HEK293 (cell line): ENCODE data around the gene RAD51C.

Experiments used
- EGR2 ChIP-seq: fragments of 450-650 bp; formaldehyde crosslinking; IDR thresholded peaks from 2 replicates; pipeline ENCODE4 v1.5.1; 2016; ENCODE audit warnings: low read depth, missing biosample characterization, missing genetic modification characterization
- HOXA7 ChIP-seq: sonication (generic); formaldehyde crosslinking; IDR thresholded peaks from 2 replicates; pipeline ENCODE4 v1.8.1; 2022; ENCODE audit warnings: missing genetic modification reagents, borderline replicate concordance
- INSM2 ChIP-seq: fragments of 450-650 bp; formaldehyde crosslinking; IDR thresholded peaks from 2 replicates; pipeline ENCODE4 v1.5.1; 2016; ENCODE audit warnings: missing biosample characterization, missing genetic modification characterization
- KLF1 ChIP-seq: fragments of 450-650 bp; formaldehyde crosslinking; IDR thresholded peaks from 2 replicates; pipeline ENCODE4 v1.5.1; 2016; ENCODE audit warnings: missing biosample characterization, missing genetic modification characterization
- KLF16 ChIP-seq: fragments of 450-650 bp; formaldehyde crosslinking; IDR thresholded peaks from 2 replicates; pipeline ENCODE4 v1.5.1; 2017; ENCODE audit warnings: missing biosample characterization, missing genetic modification characterization
- KLF17 ChIP-seq: fragments of 450-650 bp; formaldehyde crosslinking; IDR thresholded peaks from 2 replicates; pipeline ENCODE4 v1.5.1; 2016; ENCODE audit warnings: missing biosample characterization, missing genetic modification characterization
- OVOL3 ChIP-seq: fragments of 450-650 bp; formaldehyde crosslinking; IDR thresholded peaks from 2 replicates; pipeline ENCODE4 v1.5.1; 2016; ENCODE audit warnings: missing biosample characterization, missing genetic modification characterization
- PATZ1 ChIP-seq: fragments of 450-650 bp; formaldehyde crosslinking; IDR thresholded peaks from 2 replicates; pipeline ENCODE4 v1.5.1; 2016; ENCODE audit warnings: missing biosample characterization, missing genetic modification characterization
- REST ChIP-seq: fragments of 450-650 bp; formaldehyde crosslinking; IDR thresholded peaks from 2 replicates; pipeline ENCODE4 v1.5.1; 2016; ENCODE audit warnings: missing biosample characterization, missing genetic modification characterization
- WT1 ChIP-seq: fragments of 450-650 bp; formaldehyde crosslinking; IDR thresholded peaks from 2 replicates; pipeline ENCODE4 v1.5.1; 2016; ENCODE audit warnings: missing biosample characterization, missing genetic modification characterization
- ZNF211 ChIP-seq: fragments of 450-650 bp; formaldehyde crosslinking; IDR thresholded peaks from 2 replicates; pipeline ENCODE4 v1.5.1; 2016; ENCODE audit warnings: low read depth, missing biosample characterization, missing genetic modification characterization
- ZNF302 ChIP-seq: fragments of 450-650 bp; formaldehyde crosslinking; IDR thresholded peaks from 2 replicates; pipeline ENCODE4 v1.5.1; 2016; ENCODE audit warnings: missing biosample characterization, missing genetic modification characterization, low read depth
- ZNF324 ChIP-seq: fragments of 450-650 bp; formaldehyde crosslinking; IDR thresholded peaks from 2 replicates; pipeline ENCODE4 v1.5.1; 2016; ENCODE audit warnings: missing biosample characterization, missing genetic modification characterization
- ZNF335 ChIP-seq: fragments of 450-650 bp; formaldehyde crosslinking; conservative IDR thresholded peaks from 2 replicates; pipeline ENCODE4 v1.5.1; 2016; ENCODE audit warnings: missing biosample characterization, missing genetic modification characterization
- ZNF391 ChIP-seq: fragments of 450-650 bp; formaldehyde crosslinking; IDR thresholded peaks from 2 replicates; pipeline ENCODE4 v1.5.1; 2016; ENCODE audit warnings: low read depth, missing biosample characterization, missing genetic modification characterization, borderline replicate concordance
- ZNF48 ChIP-seq: fragments of 450-650 bp; formaldehyde crosslinking; IDR thresholded peaks from 2 replicates; pipeline ENCODE4 v1.5.1; 2016; ENCODE audit warnings: missing biosample characterization, missing genetic modification characterization
- ZNF501 ChIP-seq: fragments of 450-650 bp; formaldehyde crosslinking; IDR thresholded peaks from 2 replicates; pipeline ENCODE4 v1.5.1; 2016; ENCODE audit warnings: missing biosample characterization, missing genetic modification characterization
- ZNF549 ChIP-seq: fragments of 450-650 bp; IDR thresholded peaks from 2 replicates; pipeline ENCODE4 v1.5.1; 2018; ENCODE audit warnings: missing biosample characterization, missing genetic modification characterization, mild to moderate bottlenecking, inconsistent platforms, moderate library complexity
- ZNF555 ChIP-seq: fragments of 450-650 bp; formaldehyde crosslinking; conservative IDR thresholded peaks from 2 replicates; pipeline ENCODE4 v1.5.1; 2017; ENCODE audit warnings: missing biosample characterization, mild to moderate bottlenecking, missing genetic modification characterization, inconsistent platforms
- ZNF600 ChIP-seq: fragments of 450-650 bp; formaldehyde crosslinking; IDR thresholded peaks from 2 replicates; pipeline ENCODE4 v1.5.1; 2016; ENCODE audit warnings: missing biosample characterization, missing genetic modification characterization
- ZNF610 ChIP-seq: fragments of 450-650 bp; formaldehyde crosslinking; IDR thresholded peaks from 2 replicates; pipeline ENCODE4 v1.5.1; 2016; ENCODE audit warnings: missing biosample characterization, missing genetic modification characterization, borderline replicate concordance
- ZNF654 ChIP-seq: fragments of 450-650 bp; formaldehyde crosslinking; IDR thresholded peaks from 2 replicates; pipeline ENCODE4 v1.5.1; 2016; ENCODE audit warnings: low read depth, missing biosample characterization, missing genetic modification characterization
- ZNF707 ChIP-seq: fragments of 450-650 bp; formaldehyde crosslinking; IDR thresholded peaks from 2 replicates; pipeline ENCODE4 v1.5.1; 2016; ENCODE audit warnings: missing biosample characterization, missing genetic modification characterization
- ZNF76 ChIP-seq: fragments of 450-650 bp; formaldehyde crosslinking; IDR thresholded peaks from 2 replicates; pipeline ENCODE4; 2016; ENCODE audit warnings: low read depth, missing biosample characterization, missing genetic modification characterization, borderline replicate concordance
- ZNF776 ChIP-seq: fragments of 450-650 bp; formaldehyde crosslinking; IDR thresholded peaks from 2 replicates; pipeline ENCODE4 v1.5.0; 2017; ENCODE audit warnings: missing biosample characterization, missing genetic modification characterization, borderline replicate concordance
- ZNF837 ChIP-seq: fragments of 450-650 bp; formaldehyde crosslinking; IDR thresholded peaks from 2 replicates; pipeline ENCODE4 v1.5.1; 2016; ENCODE audit warnings: missing biosample characterization, missing genetic modification characterization
- ZSCAN5A ChIP-seq: fragments of 450-650 bp; formaldehyde crosslinking; IDR thresholded peaks from 2 replicates; pipeline ENCODE4 v1.5.1; 2016; ENCODE audit warnings: missing biosample characterization, missing genetic modification characterization
- TF ChIP-seq, protein P1 (sequence below): fragments of 450-650 bp; formaldehyde crosslinking; IDR thresholded peaks from 2 replicates; pipeline ENCODE4 v1.5.1; 2017; ENCODE audit warnings: missing biosample characterization, mild to moderate bottlenecking, missing genetic modification characterization, moderate library complexity

Gene RAD51C

DNA sequence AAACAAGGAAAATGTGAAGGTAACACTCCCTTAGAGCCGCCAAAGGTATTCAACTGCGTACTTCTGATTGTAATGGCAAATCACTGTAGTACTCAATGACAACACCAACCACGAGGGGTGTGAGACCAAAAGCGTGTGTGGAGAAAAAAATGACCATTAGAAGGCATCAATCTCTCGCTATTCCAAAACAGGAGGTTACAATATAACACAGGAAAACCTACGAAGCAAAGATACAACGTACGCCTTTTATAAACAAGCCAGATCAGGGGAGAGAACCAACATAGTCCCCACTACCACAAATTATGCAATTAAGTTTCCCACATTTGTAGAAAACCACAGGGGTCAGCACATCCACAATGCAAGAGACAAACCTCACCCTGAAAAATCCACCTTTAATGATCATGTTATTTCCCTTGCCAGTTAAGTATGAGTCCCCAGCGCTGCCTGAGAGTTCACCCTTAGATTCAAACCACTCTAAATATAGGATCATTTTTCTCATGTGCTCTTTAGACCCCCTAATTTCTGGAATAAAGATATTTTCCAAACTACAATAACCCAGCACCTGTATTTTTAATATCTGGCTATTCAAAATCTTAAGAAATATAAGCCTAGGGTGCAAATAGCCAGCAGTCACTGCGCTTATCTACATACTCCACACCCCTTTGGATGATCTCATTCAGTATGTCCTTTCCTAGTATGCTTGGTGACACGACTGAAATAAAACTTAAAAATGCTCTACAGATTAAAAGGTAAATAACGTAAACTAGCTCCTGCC lies 13.0 kb upstream of the RAD51C start (continued):
- TF ChIP-seq ZNF76 (tag by site-specific recombination), result peak; percentile 78
- TF ChIP-seq, protein P1, sequence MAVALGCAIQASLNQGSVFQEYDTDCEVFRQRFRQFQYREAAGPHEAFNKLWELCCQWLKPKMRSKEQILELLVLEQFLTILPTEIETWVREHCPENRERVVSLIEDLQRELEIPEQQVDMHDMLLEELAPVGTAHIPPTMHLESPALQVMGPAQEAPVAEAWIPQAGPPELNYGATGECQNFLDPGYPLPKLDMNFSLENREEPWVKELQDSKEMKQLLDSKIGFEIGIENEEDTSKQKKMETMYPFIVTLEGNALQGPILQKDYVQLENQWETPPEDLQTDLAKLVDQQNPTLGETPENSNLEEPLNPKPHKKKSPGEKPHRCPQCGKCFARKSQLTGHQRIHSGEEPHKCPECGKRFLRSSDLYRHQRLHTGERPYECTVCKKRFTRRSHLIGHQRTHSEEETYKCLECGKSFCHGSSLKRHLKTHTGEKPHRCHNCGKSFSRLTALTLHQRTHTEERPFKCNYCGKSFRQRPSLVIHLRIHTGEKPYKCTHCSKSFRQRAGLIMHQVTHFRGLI, result peak; percentile 35; the same call in 1 of the 2 replicates
- no peak for TF ChIP-seq ZNF549 (tag by site-specific recombination)
- no peak for TF ChIP-seq ZSCAN5A (tag by site-specific recombination)
- 0 out of 2 replicates have a peak, but pooled peaks have one; percentile 50 for TF ChIP-seq ZNF391 (tag by site-specific recombination)
- no peak for TF ChIP-seq ZNF211
- TF ChIP-seq HOXA7, result no peak
- TF ChIP-seq OVOL3 (tag by site-specific recombination), result no peak
- no peak for TF ChIP-seq ZNF707 (tag by site-specific recombination)
- TF ChIP-seq KLF16 (tag by site-specific recombination), result peak; percentile 91
- TF ChIP-seq REST (tag by site-specific recombination), result peak; percentile 57; the same call in 1 of the 2 replicates
- TF ChIP-seq ZNF776 (tag by site-specific recombination), result peak; percentile 23; the same call in 1 of the 2 replicates
- TF ChIP-seq INSM2 (tag by site-specific recombination), result peak; percentile 73; the same call in 1 of the 2 replicates
- TF ChIP-seq ZNF501, result 0 out of 2 replicates have a peak, but pooled peaks have one; percentile 63
- peak; percentile 85; the same call in 1 of the 2 replicates for TF ChIP-seq ZNF610 (tag by site-specific recombination)
- peak; percentile 100 for TF ChIP-seq ZNF600 (tag by site-specific recombination)
- TF ChIP-seq ZNF654 (tag by site-specific recombination), result no peak; the same call in 1 of the 2 replicates
- no peak for TF ChIP-seq ZNF48 (tag by site-specific recombination)
- peak; percentile 80 for TF ChIP-seq PATZ1
- no peak for TF ChIP-seq ZNF837 (tag by site-specific recombination)
- peak; percentile 35; the same call in 1 of the 2 replicates for TF ChIP-seq ZNF302 (tag by site-specific recombination)
- TF ChIP-seq KLF17 (tag by site-specific recombination), result peak; percentile 95
- peak; percentile 29; the same call in 1 of the 2 replicates for TF ChIP-seq EGR2 (tag by site-specific recombination)
- peak; percentile 80 for TF ChIP-seq ZNF335 (tag by site-specific recombination)
- TF ChIP-seq WT1, result peak; percentile 74
- peak; percentile 78; the same call in 1 of the 2 replicates for TF ChIP-seq ZNF324
- peak; percentile 50; the same call in 1 of the 2 replicates for TF ChIP-seq KLF1 (tag by site-specific recombination)
- TF ChIP-seq ZNF555 (tag by site-specific recombination), result no peak
